H9 (cell line): ENCODE data around the gene UQCRC1. TPM values are rescaled to one million over a fixed set of nuclear protein-coding genes. Genes with fewer than 3 reads are reported as not detected.

Source experiments
- DNase-seq: peaks from one replicate; pipeline ENCODE4 v3.0.0-alpha.2; 2017
- H2AFZ ChIP-seq: one replicate; pipeline ENCODE4 v1.6.1; 2013; ENCODE audit warnings: mild to moderate bottlenecking, low read length, control low read depth, moderate library complexity
- H2AK5ac ChIP-seq: 2 replicates; pipeline ENCODE4 v1.6.1; 2013; ENCODE audit warnings: low read length, control low read depth, mixed read lengths; ENCODE audit not compliant: insufficient read length
- H2BK120ac ChIP-seq: one replicate; pipeline ENCODE4 v1.6.1; 2013; ENCODE audit warnings: low read depth, mild to moderate bottlenecking, low read length, control low read depth, inconsistent platforms; ENCODE audit not compliant: poor library complexity, severe bottlenecking
- H2BK12ac ChIP-seq: 2 replicates; pipeline ENCODE4 v1.6.1; 2013; ENCODE audit warnings: low read length, control low read depth, mixed read lengths, low read depth; ENCODE audit not compliant: insufficient read length
- H2BK15ac ChIP-seq: 2 replicates; pipeline ENCODE4 v1.6.1; 2013; ENCODE audit warnings: low read depth, low read length, control low read depth
- H2BK20ac ChIP-seq: one replicate; pipeline ENCODE4 v1.6.1; 2013; ENCODE audit warnings: low read depth, mild to moderate bottlenecking, low read length, control low read depth, inconsistent platforms; ENCODE audit not compliant: poor library complexity, severe bottlenecking
- H2BK5ac ChIP-seq: 2 replicates; pipeline ENCODE4 v1.6.1; 2013; ENCODE audit warnings: low read length, control low read depth, mixed read lengths; ENCODE audit not compliant: insufficient read length
- H3K14ac ChIP-seq: 2 replicates; pipeline ENCODE4 v1.6.1; 2013; ENCODE audit warnings: low read length, control low read depth; ENCODE audit not compliant: insufficient read depth
- H3K18ac ChIP-seq: 2 replicates; pipeline ENCODE4 v1.6.1; 2013; ENCODE audit warnings: low read depth, mild to moderate bottlenecking, mixed read lengths, low read length, control low read depth; ENCODE audit not compliant: insufficient read length
- H3K23ac ChIP-seq: 2 replicates; pipeline ENCODE4 v1.6.1; 2013; ENCODE audit warnings: low read length, control low read depth, mixed read lengths, low read depth; ENCODE audit not compliant: insufficient read length
- H3K23me2 ChIP-seq: 2 replicates; pipeline ENCODE4 v1.6.1; 2013; ENCODE audit warnings: low read depth, mild to moderate bottlenecking, mixed read lengths, low read length, control low read depth; ENCODE audit not compliant: insufficient read length, poor library complexity, severe bottlenecking
- H3K27ac ChIP-seq: 2 replicates; pipeline ENCODE4 v1.5.1; 2013; ENCODE audit warnings: low read length, control low read depth, mixed read lengths, low read depth; ENCODE audit not compliant: insufficient read length
- H3K27me3 ChIP-seq: 2 replicates; pipeline ENCODE4 v1.6.1; 2013; ENCODE audit warnings: low read length, control low read depth, inconsistent platforms; ENCODE audit not compliant: insufficient read depth
- H3K4ac ChIP-seq: 2 replicates; pipeline ENCODE4 v1.6.1; 2013; ENCODE audit warnings: low read depth, mild to moderate bottlenecking, control low read depth, inconsistent platforms, low read length, moderate library complexity
- H3K4me1 ChIP-seq: 2 replicates; pipeline ENCODE4 v1.6.1; 2013; ENCODE audit warnings: low read length, control low read depth, inconsistent platforms; ENCODE audit not compliant: insufficient read depth
- H3K4me2 ChIP-seq: 2 replicates; pipeline ENCODE4 v1.6.1; 2013; ENCODE audit warnings: low read length, control low read depth, mixed read lengths; ENCODE audit not compliant: insufficient read length, insufficient read depth
- H3K56ac ChIP-seq: 2 replicates; pipeline ENCODE4 v1.6.1; 2013; ENCODE audit warnings: low read depth, mild to moderate bottlenecking, mixed read lengths, low read length, control low read depth; ENCODE audit not compliant: insufficient read length
- H3K79me1 ChIP-seq: 2 replicates; pipeline ENCODE4 v1.6.1; 2013; ENCODE audit warnings: low read depth, mild to moderate bottlenecking, moderate library complexity, low read length, control low read depth, inconsistent platforms; ENCODE audit not compliant: insufficient read depth, poor library complexity, severe bottlenecking
- H3K79me2 ChIP-seq: 2 replicates; pipeline ENCODE4 v1.6.1; 2013; ENCODE audit warnings: low read length, control low read depth, inconsistent platforms; ENCODE audit not compliant: insufficient read depth
- H3K9ac ChIP-seq: 2 replicates; pipeline ENCODE4 v1.6.1; 2013; ENCODE audit warnings: low read length, control low read depth, mixed read lengths; ENCODE audit not compliant: insufficient read length; ENCODE audit errors: extremely low read depth
- H3K9me3 ChIP-seq: one replicate; pipeline ENCODE4 v1.6.1; 2013; ENCODE audit warnings: low read depth, low read length, inconsistent platforms; ENCODE audit not compliant: control insufficient read depth
- H3T11ph ChIP-seq: one replicate; pipeline ENCODE4 v1.6.1; 2013; ENCODE audit warnings: mild to moderate bottlenecking, low read length, control low read depth, inconsistent platforms
- H4K20me1 ChIP-seq: one replicate; pipeline ENCODE4 v1.6.1; 2013; ENCODE audit not compliant: control insufficient read depth, insufficient read length, insufficient read depth
- H4K5ac ChIP-seq: 2 replicates; pipeline ENCODE4 v1.6.1; 2013; ENCODE audit warnings: low read depth, mild to moderate bottlenecking, mixed read lengths, low read length, control low read depth; ENCODE audit not compliant: insufficient read length
- H4K8ac ChIP-seq: replicated peaks from 2 replicates; pipeline ENCODE4 v1.6.1; 2013; ENCODE audit warnings: low read length, control low read depth, mixed read lengths, low read depth; ENCODE audit not compliant: insufficient read length
- H4K91ac ChIP-seq: 2 replicates; pipeline ENCODE4 v1.6.1; 2013; ENCODE audit warnings: low read depth, mild to moderate bottlenecking, moderate library complexity, mixed read lengths, low read length, control low read depth; ENCODE audit not compliant: insufficient read length
- H3K27ac Mint-ChIP-seq, 3 experiments: 2 replicates in 2 of 3; 3 replicates in 1 of 3; pipeline ENCODE4 v1.8.0; 2020 to 2021; ENCODE audit warnings: mixed read lengths in 3 of 3, mild to moderate bottlenecking in 1 of 3, moderate library complexity in 1 of 3
- H3K27me3 Mint-ChIP-seq: 2 replicates; pipeline ENCODE4 v1.8.0; 2021; ENCODE audit warnings: low read depth, mild to moderate bottlenecking, moderate library complexity, mixed read lengths
- H3K36me3 Mint-ChIP-seq, 3 experiments: 2 replicates in 2 of 3; 3 replicates in 1 of 3; pipeline ENCODE4 v1.8.0; 2020 to 2021; ENCODE audit warnings: low read depth in 3 of 3, mixed read lengths in 3 of 3; ENCODE audit not compliant: insufficient read depth in 1 of 3
- H3K4me1 Mint-ChIP-seq, 2 experiments: 2 replicates each; pipeline ENCODE4 v1.8.0; 2020; ENCODE audit warnings: mixed read lengths in 2 of 2
- H3K4me3 Mint-ChIP-seq, 2 experiments: 2 replicates in 1 of 2; 3 replicates in 1 of 2; pipeline ENCODE4 v1.8.0; 2020 to 2021; ENCODE audit warnings: mild to moderate bottlenecking in 2 of 2, mixed read lengths in 2 of 2, moderate library complexity in 1 of 2
- H3K9me3 Mint-ChIP-seq, 2 experiments: 2 replicates in 1 of 2; 3 replicates in 1 of 2; pipeline ENCODE4 v1.8.0; 2020; ENCODE audit warnings: mild to moderate bottlenecking in 2 of 2, mixed read lengths in 2 of 2, moderate library complexity in 1 of 2
- WGBS: extraction: QIAGEN DNeasy Blood & Tissue Kit; methylation state at CpG from one replicate; pipeline ENCODE4 v1.1.7; 2013; ENCODE audit warnings: missing lambda C conversion rate, low lambda C conversion rate, mixed read lengths; ENCODE audit not compliant: insufficient read length; ENCODE audit errors: extremely low coverage; 5-methylcytosine and 5-hydroxymethylcytosine counted together
- total RNA-seq: library from RNA; stranded (reverse); gene quantifications from 2 replicates; pipeline ENCODE4 v1.2.1, GENCODE V29; 2021
- TF ChIP-seq, protein P1 (sequence below): fragments of 200-600 bp; sonication (generic); conservative IDR thresholded peaks from 3 replicates; pipeline ENCODE4 v1.8.0; 2021; ENCODE audit warnings: antibody characterized with exemption, mild to moderate bottlenecking

The UQCRC1 gene
- total RNA-seq, 1 experiment from 2014 or later = 285 TPM

DNA sequence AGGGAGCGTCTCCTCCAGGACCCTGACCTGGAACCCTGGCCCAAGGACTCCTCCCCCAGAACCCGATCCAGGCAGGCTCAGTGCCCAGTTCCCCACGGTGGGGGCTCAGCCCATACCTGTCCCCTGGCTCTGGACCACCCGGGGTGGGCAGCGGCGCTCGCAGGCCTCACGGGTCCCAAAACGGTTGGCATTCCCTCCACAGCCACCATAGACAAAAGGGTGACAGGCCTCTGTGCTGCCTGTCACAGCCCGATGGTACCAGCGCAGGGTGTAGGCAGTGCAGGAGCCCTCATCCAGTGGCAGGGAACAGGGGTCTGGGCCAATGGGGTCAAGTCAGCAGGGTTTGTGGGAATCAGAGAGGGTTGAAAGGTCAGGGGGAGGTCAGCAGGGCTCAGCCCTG, 44.8 kb downstream of the UQCRC1 start:
- peaks cover 6% of the 10 kb centered on the region; the same call in 1 of the 2 replicates for H3K4me1 ChIP-seq
- no peak overlapping the region for H2AFZ ChIP-seq
- no peak overlapping the region for H2BK5ac ChIP-seq
- no peak overlapping the region for H2BK12ac ChIP-seq
- H2BK15ac ChIP-seq = no peak overlapping the region
- H3K79me2 ChIP-seq = no peaks in the 10 kb centered on the region
- no peak overlapping the region for H3K23ac ChIP-seq
- no peak overlapping the region for H3K9ac ChIP-seq
- TF ChIP-seq, protein P1, sequence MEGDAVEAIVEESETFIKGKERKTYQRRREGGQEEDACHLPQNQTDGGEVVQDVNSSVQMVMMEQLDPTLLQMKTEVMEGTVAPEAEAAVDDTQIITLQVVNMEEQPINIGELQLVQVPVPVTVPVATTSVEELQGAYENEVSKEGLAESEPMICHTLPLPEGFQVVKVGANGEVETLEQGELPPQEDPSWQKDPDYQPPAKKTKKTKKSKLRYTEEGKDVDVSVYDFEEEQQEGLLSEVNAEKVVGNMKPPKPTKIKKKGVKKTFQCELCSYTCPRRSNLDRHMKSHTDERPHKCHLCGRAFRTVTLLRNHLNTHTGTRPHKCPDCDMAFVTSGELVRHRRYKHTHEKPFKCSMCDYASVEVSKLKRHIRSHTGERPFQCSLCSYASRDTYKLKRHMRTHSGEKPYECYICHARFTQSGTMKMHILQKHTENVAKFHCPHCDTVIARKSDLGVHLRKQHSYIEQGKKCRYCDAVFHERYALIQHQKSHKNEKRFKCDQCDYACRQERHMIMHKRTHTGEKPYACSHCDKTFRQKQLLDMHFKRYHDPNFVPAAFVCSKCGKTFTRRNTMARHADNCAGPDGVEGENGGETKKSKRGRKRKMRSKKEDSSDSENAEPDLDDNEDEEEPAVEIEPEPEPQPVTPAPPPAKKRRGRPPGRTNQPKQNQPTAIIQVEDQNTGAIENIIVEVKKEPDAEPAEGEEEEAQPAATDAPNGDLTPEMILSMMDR = no peak
- H3T11ph ChIP-seq = no peak overlapping the region
- H3K56ac ChIP-seq = no peak overlapping the region
- no peak overlapping the region for H3K14ac ChIP-seq
- Mint-ChIP-seq H3K27ac (no peak overlapping the region), H3K27me3 (peaks cover 2% of the 10 kb centered on the region; the same call in 1 of the 2 replicates), H3K36me3 (peaks cover 0 to 13% (median 0%) of the 10 kb centered on the region in 3 experiments; a peak in 3 of 7 replicates), H3K9me3 (no peaks in the 10 kb centered on the region; a peak in 1 of 5 replicates), H3K4me3 (no peak overlapping the region), H3K4me1 (peaks cover 33 to 36% of the 10 kb centered on the region in 2 experiments)
- no peak overlapping the region for H3K4me2 ChIP-seq
- no peak overlapping the region for H4K8ac ChIP-seq
- no peak overlapping the region for H3K18ac ChIP-seq
- WGBS = no CpG with 5 or more reads among the region's 11 CpGs
- H3K23me2 ChIP-seq = no peaks in the 10 kb centered on the region
- H3K9me3 ChIP-seq = no peaks in the 10 kb centered on the region
- H3K27ac ChIP-seq = no peak overlapping the region
- no peak overlapping the region for H2AK5ac ChIP-seq
- H4K91ac ChIP-seq = no peak overlapping the region
- H2BK20ac ChIP-seq = no peak overlapping the region
- H3K27me3 ChIP-seq = no peaks in the 10 kb centered on the region
- DNase-seq = no peak
- no peaks in the 10 kb centered on the region for H3K79me1 ChIP-seq
- no peaks in the 10 kb centered on the region for H4K20me1 ChIP-seq
- no peak overlapping the region for H3K4ac ChIP-seq
- no peak overlapping the region for H2BK120ac ChIP-seq
- H4K5ac ChIP-seq = no peak overlapping the region
